GM19372 (cell line): Measurements from ENCODE around the gene ZC3H6.
"Not testable (repeated sequence)": the region's sequence is repeated elsewhere in the genome, so short reads cannot be mapped to it uniquely, and the experiment has no call there.

ENCODE experiments used
- ATAC-seq: cut with Tn5 transposase; IDR thresholded peaks from one replicate; pipeline ENCODE4 v1.9.1; 2021; ENCODE audit warnings: mild to moderate bottlenecking, low read depth, moderate library complexity; ENCODE audit not compliant: unreplicated experiment

Gene ZC3H6

DNA sequence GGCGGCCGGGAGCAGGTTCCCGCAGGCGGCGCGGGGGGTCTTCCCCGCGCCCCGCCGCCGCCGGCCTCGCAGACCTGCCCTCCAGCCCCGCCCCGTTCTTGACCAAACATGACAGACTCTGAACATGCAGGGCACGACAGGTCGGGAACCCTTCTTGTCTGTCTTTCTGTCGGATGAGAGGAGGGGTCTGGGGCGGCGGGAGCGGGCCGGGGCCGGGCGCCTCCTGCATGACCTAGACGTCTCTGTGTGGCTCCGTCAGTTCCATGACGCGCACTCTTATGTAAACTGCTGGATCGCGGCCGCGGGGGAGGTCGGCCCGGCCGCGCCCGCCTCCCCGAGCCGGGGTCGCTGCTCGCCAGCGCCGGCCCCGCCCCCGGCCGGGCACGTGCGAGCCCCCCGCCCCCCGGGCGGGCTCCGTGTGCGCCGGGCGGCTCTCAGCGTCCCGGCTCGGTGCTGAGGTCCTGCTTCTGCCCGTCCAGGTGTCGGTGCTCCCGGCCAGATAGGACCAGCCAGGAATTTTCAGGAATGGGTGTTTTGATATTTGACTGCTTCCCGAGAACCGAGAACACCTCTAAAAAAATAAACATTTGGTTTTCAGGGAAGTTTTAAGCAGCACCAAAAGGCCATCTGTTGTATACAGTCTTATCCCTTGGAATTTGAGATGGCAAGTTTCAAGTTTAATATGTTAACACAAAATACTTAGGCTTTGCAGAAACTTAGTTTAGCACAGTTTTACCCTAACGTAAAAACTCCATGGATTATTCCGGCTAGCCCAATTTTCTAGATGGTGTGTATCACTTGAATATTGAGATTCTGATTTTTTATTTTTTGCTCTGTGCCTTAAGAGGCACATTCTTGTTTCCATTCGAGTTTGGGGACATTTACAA is 733 bp downstream of the ZC3H6 start:
- peak; percentile 50 for ATAC-seq

DNA sequence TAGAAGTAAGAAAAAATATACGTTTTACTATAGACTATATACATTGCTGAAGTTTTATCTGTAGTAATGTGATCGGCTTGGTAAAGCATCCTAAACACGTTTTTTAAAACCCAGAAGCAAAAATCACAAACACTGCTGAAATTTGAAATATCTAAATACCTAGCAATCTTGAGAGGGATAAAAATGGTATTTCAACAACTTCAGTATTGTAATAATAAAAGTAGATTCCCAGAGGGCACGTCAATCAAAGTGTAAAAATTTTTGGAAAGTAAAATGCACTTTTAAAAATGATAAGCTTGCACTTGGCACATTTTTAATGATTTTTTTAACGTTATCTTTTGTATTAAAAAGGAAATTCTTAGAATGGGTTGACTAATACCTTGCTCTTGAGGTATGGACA is 1.6 kb downstream of the ZC3H6 start:
- ATAC-seq = no peak

DNA sequence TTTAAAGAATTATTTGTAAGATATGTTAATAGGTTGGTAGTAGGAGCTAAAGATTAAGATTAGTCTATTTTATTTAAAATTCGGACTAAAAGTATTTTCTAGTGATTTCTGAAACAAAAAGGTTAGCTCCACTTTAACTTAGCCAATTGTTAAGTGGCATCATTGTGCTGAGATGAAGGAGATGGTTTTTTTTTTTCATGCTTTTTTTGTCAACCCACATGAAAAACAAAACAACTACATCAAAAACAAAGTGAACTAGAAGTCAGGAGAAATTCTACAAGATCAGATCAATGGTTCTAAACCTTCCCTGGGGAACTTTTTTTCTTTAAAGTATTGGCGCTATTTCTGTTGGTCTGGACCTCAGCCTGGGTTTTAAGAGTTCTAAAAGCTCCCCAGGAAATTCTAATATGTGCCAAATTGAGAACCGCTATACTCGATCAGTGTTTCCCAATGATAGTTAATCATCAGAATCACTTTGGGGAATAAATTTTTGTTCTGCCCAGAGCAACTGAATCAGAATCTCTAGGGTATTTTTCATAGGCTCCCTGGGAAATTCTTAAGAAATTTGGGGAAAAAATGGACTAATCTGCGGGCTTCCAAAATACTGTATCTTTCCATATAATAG is 2.3 kb downstream of the ZC3H6 start:
- no peak for ATAC-seq

GRCh38 chr2:112282066-112282465 is 6.7 kb downstream of the ZC3H6 start:
- not testable (repeated sequence) for ATAC-seq

DNA sequence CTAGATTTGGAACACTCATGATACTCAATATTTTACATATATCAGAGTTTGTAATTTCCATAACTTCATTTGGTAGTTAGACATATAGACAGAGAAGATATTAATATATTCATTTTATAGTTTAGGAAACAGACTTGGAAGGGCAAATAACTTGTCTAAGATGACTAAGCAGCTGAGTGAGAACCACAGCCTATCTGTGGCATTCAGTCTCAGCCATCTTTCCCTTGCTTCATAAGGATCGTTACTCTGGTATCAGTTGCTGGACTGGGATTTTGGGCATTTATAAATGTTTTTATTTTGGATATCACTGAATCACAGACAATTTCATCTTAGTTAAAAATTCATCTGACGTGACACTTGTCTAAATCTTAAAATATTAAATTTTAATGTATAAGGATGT is 8.1 kb downstream of the ZC3H6 start:
- ATAC-seq = not testable (repeated sequence)

DNA sequence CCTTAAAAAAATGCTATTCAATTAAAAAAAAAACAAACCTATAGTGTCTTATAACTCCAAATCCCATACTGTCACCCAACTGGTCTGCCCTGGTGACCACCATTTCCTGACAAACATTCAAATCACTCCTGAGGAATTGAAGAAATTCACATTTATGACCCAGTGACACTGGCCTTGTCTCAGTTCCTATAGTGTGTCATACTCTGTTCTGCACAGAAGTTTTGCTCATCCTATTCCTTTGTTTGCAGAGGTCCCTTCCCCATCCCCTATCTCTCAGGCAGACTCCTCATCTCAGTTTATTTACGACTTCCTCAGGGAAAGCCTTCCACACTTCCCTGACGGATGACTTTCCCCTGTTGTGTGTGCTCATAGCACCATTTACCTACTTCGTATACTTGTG is 14.7 kb downstream of the ZC3H6 start:
- no peak for ATAC-seq

- ATAC-seq = no peak
These were observed 15.3 kb downstream of the ZC3H6 start for GRCh38 chr2:112290648-112291047.

GRCh38 chr2:112293636-112294401 is 18.4 kb downstream of the ZC3H6 start:
- ATAC-seq = no peak

- no peak for ATAC-seq
These were observed 20.1 kb downstream of the ZC3H6 start for GRCh38 chr2:112295407-112296078.

GRCh38 chr2:112296407-112296806 is 21.0 kb downstream of the ZC3H6 start:
- ATAC-seq = no peak

DNA sequence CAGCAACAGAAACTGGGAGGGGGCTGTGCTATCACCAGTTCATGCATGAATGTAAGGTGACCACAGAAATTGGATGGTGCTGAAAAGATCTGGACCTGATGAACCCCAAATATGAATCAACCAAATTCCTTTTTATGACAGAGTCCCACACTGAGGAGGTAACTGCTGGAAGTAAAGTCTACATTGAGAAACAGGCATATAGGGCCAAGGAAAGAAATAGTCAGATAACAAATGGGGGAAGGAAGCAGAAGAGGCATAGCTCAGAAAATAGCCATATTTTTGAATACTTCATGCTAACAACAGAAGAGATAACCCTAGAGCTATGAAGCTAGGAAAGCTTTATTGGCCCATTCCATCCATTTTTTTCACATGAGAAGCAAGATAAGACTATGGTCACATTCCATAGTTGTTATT is 25.8 kb downstream of the ZC3H6 start:
- no peak for ATAC-seq

DNA sequence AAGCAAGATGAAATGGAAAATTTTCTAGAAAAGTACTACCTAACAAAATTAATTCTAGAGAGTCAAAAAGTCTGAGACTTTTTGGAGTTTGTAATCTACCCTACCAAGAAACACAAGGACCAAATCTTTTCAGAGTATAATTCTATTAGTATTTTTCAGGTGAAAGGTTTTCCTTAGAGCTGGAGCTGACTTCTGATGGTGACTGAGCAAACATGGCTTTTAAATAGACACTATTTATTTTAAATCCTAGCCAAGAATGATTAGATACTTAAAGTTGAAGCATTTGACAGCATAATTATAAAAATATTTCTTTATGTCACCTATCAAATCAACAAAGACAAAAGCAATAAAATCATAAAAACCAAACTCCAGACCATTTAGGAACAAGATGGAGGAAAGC is 26.6 kb downstream of the ZC3H6 start:
- ATAC-seq = no peak

- ATAC-seq = no peak
These were observed 29.0 kb downstream of the ZC3H6 start for GRCh38 chr2:112304298-112304941.

GRCh38 chr2:112305132-112305531 is 29.7 kb downstream of the ZC3H6 start:
- ATAC-seq = no peak

DNA sequence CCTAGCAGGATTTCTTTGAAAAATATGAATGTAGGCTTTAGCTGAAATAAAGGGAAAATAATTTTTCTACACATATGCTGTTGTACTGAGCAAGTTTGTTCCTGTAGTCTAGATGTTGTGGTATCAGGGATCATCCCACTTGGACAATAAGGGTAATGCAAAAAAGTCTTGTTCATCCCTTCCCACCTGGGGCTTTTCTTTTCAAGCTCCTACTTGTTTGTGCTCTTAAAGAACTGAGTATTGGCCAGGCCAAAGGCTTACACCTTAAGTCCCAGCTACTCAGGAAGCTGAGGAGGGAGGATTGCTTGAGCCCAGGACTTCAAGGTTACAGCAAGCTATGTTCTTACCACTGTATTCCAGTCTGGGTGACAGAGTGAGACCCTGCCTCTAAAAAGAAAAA is 35.5 kb downstream of the ZC3H6 start:
- ATAC-seq = no peak

DNA sequence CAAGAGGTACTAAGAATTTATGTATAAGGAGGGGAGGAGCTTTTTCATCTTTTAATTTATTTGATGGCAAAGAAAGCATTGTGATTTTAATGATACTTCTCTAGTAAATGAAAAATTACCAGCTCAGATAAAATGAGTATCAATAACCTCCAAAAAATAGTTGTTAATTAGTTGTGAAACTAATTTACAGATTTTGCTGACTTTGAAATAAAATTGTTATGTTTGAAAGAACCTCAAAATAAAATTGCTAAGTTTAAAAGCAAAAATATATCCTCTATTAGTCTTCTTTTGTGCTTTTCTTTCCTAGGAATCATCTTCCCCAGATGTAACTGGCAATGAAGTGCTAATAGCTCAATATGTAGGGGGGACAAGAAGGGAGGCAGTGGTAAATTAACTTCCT is 36.5 kb downstream of the ZC3H6 start:
- ATAC-seq = no peak

GRCh38 chr2:112312821-112313220 is 37.4 kb downstream of the ZC3H6 start:
- no peak for ATAC-seq

DNA sequence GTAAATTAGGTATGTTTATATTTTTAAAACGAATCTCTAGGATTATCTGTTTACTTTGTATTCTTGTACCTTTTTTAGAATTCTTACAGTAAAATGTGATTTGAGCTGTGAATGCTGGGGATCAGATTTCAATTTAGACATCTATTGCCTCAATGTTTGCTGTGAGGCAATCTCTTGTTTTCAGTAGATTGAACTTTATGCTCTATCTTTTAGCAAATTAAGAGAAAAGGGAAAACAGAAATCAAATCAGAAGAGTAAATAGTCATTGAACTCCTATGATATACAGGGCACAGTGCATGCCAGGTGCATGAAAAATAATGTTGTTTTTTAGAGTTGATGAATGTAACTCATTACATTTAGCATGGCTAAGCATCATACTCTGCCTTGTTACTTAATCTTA is 39.5 kb downstream of the ZC3H6 start:
- ATAC-seq = no peak

- no peak for ATAC-seq
These were observed 42.1 kb downstream of the ZC3H6 start for GRCh38 chr2:112317303-112318158.
